ENCODE data around the gene A1BG. TPM values are rescaled to one million over a fixed set of nuclear protein-coding genes. Genes with fewer than 3 reads are reported as not detected.

A1BG gene
- total and polyA plus RNA-seq, 2 of the 13 experiments (the other 11 are each of a cell fraction or from before 2014, with no cell fraction given): 14.7 to 41.4 TPM

DNA sequence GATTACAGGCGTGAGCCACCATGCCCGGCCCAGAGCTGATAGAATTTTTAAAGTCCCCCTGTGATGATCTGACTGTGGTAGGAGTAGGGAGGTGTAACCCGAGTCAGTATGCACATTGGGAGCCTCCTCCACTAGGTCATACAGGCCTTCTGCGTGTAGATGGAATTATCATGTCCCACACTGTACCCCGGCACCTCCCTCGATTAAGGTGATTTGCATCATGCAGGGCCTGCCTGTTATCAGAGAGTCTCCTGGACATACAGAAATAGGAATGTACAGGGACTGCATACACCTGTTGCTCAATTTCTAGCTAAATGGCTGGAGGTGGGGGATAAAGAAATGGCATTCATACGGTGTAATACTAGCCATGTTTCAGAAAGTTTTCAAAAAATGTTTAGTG, 49.0 kb downstream of the A1BG start:
- FAIRE-seq (no peak), ATAC-seq (no peak), DNase-seq (ENCODE audit: low spot score) (no peak)
- intact Hi-C loops (cut with micrococcal nuclease; ENCODE audit: unreplicated experiment): no loop called here
- H3K36me3 ChIP-seq (replicated peaks in 1 of 2; ENCODE audit: control insufficient read depth in 1 of 2, insufficient read depth in 2 of 2, low read length in 2 of 2): peaks cover 16 to 45% of the 10 kb centered on the region in 2 experiments; a peak in 4 of 5 replicates
- peak overlapping the region; percentile 84 for H3K4me2 ChIP-seq (ENCODE audit: low read depth, low read length)
- H3K27me3 ChIP-seq (ENCODE audit: control insufficient read depth in 1 of 2, insufficient read depth in 2 of 2, low read length in 2 of 2): no peaks in the 10 kb centered on the region; a peak in 1 of 5 replicates
- in situ Hi-C loops (cut with HindIII; ENCODE audit: extremely low pct_ligation_motif_present, low pct_unique_long_range_greater_than_20kb): no loop called here
- H3K4me1 ChIP-seq (ENCODE audit: insufficient read depth, low read length): peaks cover 26% of the 10 kb centered on the region
- H2AFZ ChIP-seq (ENCODE audit: low read length): no peak overlapping the region
- H3K79me2 ChIP-seq (ENCODE audit: insufficient read depth, low read length): peaks cover 19% of the 10 kb centered on the region
- no TSS peak for BruUV-seq (replicated peaks)
- H3K9ac ChIP-seq (ENCODE audit: insufficient read depth, low read depth, low read length): no peak overlapping the region
- WGBS (ENCODE audit: low lambda C conversion rate): 95% methylated on average over 7 of the region's 7 CpGs
- peaks cover 7% of the 10 kb centered on the region; the same call in 1 of the 2 replicates for H4K20me1 ChIP-seq (ENCODE audit: insufficient read depth, low read length)
- H3K9me3 ChIP-seq (ENCODE audit: low read length): no peaks in the 10 kb centered on the region
- CTCF ChIA-PET (ENCODE audit: low intra/inter-chr PET ratio, low total read pairs): no interaction called here
- H3K4me3 ChIP-seq (replicated peaks in 1 of 3; ENCODE audit: insufficient read depth in 1 of 3, low read depth in 2 of 3, low read length in 3 of 3): no peak overlapping the region
- peak overlapping the region; percentile 60 for H3K27ac ChIP-seq (ENCODE audit: extremely low read length, insufficient read depth, low read length)
- POLR2A ChIA-PET: interaction anchor here (1.1 to 1.6 kb wide), 2 partner anchors 26 to 58 kb away, joined by 5 to 9 read pairs; partner anchors contain the start of genes ZNF497 and ZNF8
- TF ChIP-seq, protein P1, sequence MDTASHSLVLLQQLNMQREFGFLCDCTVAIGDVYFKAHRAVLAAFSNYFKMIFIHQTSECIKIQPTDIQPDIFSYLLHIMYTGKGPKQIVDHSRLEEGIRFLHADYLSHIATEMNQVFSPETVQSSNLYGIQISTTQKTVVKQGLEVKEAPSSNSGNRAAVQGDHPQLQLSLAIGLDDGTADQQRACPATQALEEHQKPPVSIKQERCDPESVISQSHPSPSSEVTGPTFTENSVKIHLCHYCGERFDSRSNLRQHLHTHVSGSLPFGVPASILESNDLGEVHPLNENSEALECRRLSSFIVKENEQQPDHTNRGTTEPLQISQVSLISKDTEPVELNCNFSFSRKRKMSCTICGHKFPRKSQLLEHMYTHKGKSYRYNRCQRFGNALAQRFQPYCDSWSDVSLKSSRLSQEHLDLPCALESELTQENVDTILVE (CRISPR knock-in tag; IDR thresholded peaks at IDR 0.05): no peak
- TF ChIP-seq ZNF225 (CRISPR knock-in tag; IDR thresholded peaks at IDR 0.05) (no peak), PLRG1 (conservative IDR thresholded peaks at IDR 0.05) (no peak)
- TF ChIP-seq, protein P2, sequence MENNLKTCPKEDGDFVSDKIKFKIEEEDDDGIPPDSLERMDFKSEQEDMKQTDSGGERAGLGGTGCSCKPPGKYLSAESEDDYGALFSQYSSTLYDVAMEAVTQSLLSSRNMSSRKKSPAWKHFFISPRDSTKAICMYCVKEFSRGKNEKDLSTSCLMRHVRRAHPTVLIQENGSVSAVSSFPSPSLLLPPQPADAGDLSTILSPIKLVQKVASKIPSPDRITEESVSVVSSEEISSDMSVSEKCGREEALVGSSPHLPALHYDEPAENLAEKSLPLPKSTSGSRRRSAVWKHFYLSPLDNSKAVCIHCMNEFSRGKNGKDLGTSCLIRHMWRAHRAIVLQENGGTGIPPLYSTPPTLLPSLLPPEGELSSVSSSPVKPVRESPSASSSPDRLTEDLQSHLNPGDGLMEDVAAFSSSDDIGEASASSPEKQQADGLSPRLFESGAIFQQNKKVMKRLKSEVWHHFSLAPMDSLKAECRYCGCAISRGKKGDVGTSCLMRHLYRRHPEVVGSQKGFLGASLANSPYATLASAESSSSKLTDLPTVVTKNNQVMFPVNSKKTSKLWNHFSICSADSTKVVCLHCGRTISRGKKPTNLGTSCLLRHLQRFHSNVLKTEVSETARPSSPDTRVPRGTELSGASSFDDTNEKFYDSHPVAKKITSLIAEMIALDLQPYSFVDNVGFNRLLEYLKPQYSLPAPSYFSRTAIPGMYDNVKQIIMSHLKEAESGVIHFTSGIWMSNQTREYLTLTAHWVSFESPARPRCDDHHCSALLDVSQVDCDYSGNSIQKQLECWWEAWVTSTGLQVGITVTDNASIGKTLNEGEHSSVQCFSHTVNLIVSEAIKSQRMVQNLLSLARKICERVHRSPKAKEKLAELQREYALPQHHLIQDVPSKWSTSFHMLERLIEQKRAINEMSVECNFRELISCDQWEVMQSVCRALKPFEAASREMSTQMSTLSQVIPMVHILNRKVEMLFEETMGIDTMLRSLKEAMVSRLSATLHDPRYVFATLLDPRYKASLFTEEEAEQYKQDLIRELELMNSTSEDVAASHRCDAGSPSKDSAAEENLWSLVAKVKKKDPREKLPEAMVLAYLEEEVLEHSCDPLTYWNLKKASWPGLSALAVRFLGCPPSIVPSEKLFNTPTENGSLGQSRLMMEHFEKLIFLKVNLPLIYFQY (CRISPR knock-in tag; IDR thresholded peaks at IDR 0.05; ENCODE audit: borderline replicate concordance): no peak
- TF ChIP-seq, protein P3, sequence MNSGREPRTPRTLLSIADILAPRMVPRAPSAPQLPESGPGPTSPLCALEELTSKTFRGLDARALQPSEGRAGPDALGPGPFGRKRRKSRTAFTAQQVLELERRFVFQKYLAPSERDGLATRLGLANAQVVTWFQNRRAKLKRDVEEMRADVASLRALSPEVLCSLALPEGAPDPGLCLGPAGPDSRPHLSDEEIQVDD (CRISPR knock-in tag; IDR thresholded peaks at IDR 0.05; ENCODE audit: borderline replicate concordance): no peak
- TF ChIP-seq, protein P4, sequence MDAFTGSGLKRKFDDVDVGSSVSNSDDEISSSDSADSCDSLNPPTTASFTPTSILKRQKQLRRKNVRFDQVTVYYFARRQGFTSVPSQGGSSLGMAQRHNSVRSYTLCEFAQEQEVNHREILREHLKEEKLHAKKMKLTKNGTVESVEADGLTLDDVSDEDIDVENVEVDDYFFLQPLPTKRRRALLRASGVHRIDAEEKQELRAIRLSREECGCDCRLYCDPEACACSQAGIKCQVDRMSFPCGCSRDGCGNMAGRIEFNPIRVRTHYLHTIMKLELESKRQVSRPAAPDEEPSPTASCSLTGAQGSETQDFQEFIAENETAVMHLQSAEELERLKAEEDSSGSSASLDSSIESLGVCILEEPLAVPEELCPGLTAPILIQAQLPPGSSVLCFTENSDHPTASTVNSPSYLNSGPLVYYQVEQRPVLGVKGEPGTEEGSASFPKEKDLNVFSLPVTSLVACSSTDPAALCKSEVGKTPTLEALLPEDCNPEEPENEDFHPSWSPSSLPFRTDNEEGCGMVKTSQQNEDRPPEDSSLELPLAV (CRISPR knock-in tag; conservative IDR thresholded peaks at IDR 0.05; ENCODE audit: low read depth): no peak
- TF ChIP-seq, protein P5, sequence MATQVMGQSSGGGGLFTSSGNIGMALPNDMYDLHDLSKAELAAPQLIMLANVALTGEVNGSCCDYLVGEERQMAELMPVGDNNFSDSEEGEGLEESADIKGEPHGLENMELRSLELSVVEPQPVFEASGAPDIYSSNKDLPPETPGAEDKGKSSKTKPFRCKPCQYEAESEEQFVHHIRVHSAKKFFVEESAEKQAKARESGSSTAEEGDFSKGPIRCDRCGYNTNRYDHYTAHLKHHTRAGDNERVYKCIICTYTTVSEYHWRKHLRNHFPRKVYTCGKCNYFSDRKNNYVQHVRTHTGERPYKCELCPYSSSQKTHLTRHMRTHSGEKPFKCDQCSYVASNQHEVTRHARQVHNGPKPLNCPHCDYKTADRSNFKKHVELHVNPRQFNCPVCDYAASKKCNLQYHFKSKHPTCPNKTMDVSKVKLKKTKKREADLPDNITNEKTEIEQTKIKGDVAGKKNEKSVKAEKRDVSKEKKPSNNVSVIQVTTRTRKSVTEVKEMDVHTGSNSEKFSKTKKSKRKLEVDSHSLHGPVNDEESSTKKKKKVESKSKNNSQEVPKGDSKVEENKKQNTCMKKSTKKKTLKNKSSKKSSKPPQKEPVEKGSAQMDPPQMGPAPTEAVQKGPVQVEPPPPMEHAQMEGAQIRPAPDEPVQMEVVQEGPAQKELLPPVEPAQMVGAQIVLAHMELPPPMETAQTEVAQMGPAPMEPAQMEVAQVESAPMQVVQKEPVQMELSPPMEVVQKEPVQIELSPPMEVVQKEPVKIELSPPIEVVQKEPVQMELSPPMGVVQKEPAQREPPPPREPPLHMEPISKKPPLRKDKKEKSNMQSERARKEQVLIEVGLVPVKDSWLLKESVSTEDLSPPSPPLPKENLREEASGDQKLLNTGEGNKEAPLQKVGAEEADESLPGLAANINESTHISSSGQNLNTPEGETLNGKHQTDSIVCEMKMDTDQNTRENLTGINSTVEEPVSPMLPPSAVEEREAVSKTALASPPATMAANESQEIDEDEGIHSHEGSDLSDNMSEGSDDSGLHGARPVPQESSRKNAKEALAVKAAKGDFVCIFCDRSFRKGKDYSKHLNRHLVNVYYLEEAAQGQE (IDR thresholded peaks at IDR 0.05; ENCODE audit: borderline replicate concordance in 1 of 2, low read depth in 1 of 2, low read length in 2 of 2): no peak
